IMR-90 (cell line): ENCODE measurements around the gene SOX12. TPM values are rescaled to one million over a fixed set of nuclear protein-coding genes. Genes with fewer than 3 reads are reported as not detected.

Experiments
- ATAC-seq: fragments of 200-7000 bp; cut with Tn5 transposase; 2 replicates; pipeline ENCODE4 v1.9.1; 2020; ENCODE audit warnings: low read depth, mild to moderate bottlenecking, moderate library complexity
- BruUV-seq: library from RNA; stranded (reverse); fragments of 400-500 nt; replicated peaks from 2 replicates; lab custom pipeline; 2021; lab: Mats Ljungman, UMichigan
- CTCF ChIA-PET: fragments of 300-600 bp; formaldehyde crosslinking; extraction: SDS; loops from one replicate; lab custom pipeline; 2021; ENCODE audit warnings: antibody characterized with exemption; lab: Yijun Ruan, JAX
- POLR2A ChIA-PET: fragments of 300-600 bp; sonication (Branson Sonifier 250); formaldehyde crosslinking; loops from one replicate; lab custom pipeline; 2022; ENCODE audit warnings: antibody characterized with exemption; ENCODE audit not compliant: unreplicated experiment; lab: Charles Lee
- DNase-seq: peaks from one replicate; pipeline ENCODE4 v3.0.0; 2013
- H2AFZ ChIP-seq: replicated peaks from 2 replicates; pipeline ENCODE3; 2013; ENCODE audit warnings: low read length, mild to moderate bottlenecking; ENCODE audit not compliant: poor library complexity
- H2AK5ac ChIP-seq: 2 replicates; pipeline ENCODE4 v1.6.1; 2013; ENCODE audit warnings: low read depth, low read length, inconsistent platforms
- H2AK9ac ChIP-seq: replicated peaks from 2 replicates; pipeline ENCODE3; 2013; ENCODE audit warnings: mild to moderate bottlenecking, low read depth, low read length, moderate library complexity; ENCODE audit not compliant: poor library complexity
- H2BK120ac ChIP-seq: 2 replicates; pipeline ENCODE4 v1.6.1; 2013; ENCODE audit warnings: low read depth, low read length, inconsistent platforms
- H2BK15ac ChIP-seq: 3 replicates; pipeline ENCODE4 v1.6.1; 2013; ENCODE audit warnings: low read depth, low read length, inconsistent platforms
- H2BK20ac ChIP-seq: 2 replicates; pipeline ENCODE4 v1.6.1; 2013; ENCODE audit warnings: low read depth, mild to moderate bottlenecking, inconsistent platforms, low read length, moderate library complexity
- H2BK5ac ChIP-seq: 2 replicates; pipeline ENCODE4 v1.6.1; 2013; ENCODE audit warnings: mild to moderate bottlenecking, low read depth, low read length, inconsistent platforms; ENCODE audit not compliant: poor library complexity, severe bottlenecking
- H3K14ac ChIP-seq: replicated peaks from 2 replicates; pipeline ENCODE4 v1.6.1; 2013; ENCODE audit warnings: low read depth, low read length, inconsistent platforms
- H3K18ac ChIP-seq: 2 replicates; pipeline ENCODE4 v1.6.1; 2013; ENCODE audit warnings: low read depth, low read length, control low read depth
- H3K23ac ChIP-seq: 2 replicates; pipeline ENCODE4 v1.6.1; 2013; ENCODE audit warnings: low read depth, low read length, inconsistent platforms
- H3K27ac ChIP-seq: 2 replicates; pipeline ENCODE4 v1.5.1; 2013; ENCODE audit warnings: mild to moderate bottlenecking, control low read depth, low read length; ENCODE audit not compliant: insufficient read depth
- H3K27me3 ChIP-seq: 2 replicates; pipeline ENCODE4 v1.6.1; 2013; ENCODE audit warnings: low read length; ENCODE audit not compliant: control insufficient read depth, insufficient read depth
- H3K36me3 ChIP-seq: 2 replicates; pipeline ENCODE4 v1.6.1; 2013; ENCODE audit warnings: low read length, mixed read lengths; ENCODE audit not compliant: control insufficient read depth, insufficient read depth
- H3K4ac ChIP-seq: 2 replicates; pipeline ENCODE4 v1.6.1; 2013; ENCODE audit warnings: low read depth, low read length, inconsistent platforms
- H3K4me1 ChIP-seq: 2 replicates; pipeline ENCODE4 v1.6.1; 2013; ENCODE audit warnings: low read length, mixed read lengths; ENCODE audit not compliant: control insufficient read depth, insufficient read depth
- H3K4me2 ChIP-seq: 2 replicates; pipeline ENCODE4 v1.6.1; 2013; ENCODE audit warnings: low read depth, mild to moderate bottlenecking, control low read depth, low read length, moderate library complexity
- H3K4me3 ChIP-seq: 2 replicates; pipeline ENCODE4 v1.5.1; 2013; ENCODE audit warnings: low read depth, mild to moderate bottlenecking, control low read depth, low read length, moderate library complexity; ENCODE audit not compliant: insufficient read depth
- H3K56ac ChIP-seq: 2 replicates; pipeline ENCODE4 v1.6.1; 2013; ENCODE audit warnings: low read length, inconsistent platforms; ENCODE audit not compliant: insufficient read depth; ENCODE audit errors: extremely low read depth
- H3K79me1 ChIP-seq, 2 experiments: 2 replicates each; pipeline ENCODE4 v1.6.1; 2013; ENCODE audit warnings: low read length in 2 of 2, inconsistent platforms in 1 of 2, low read depth in 1 of 2
- H3K9ac ChIP-seq: 2 replicates; pipeline ENCODE4 v1.6.1; 2013; ENCODE audit warnings: low read depth, low read length, control low read depth
- H3K9me1 ChIP-seq: 2 replicates; pipeline ENCODE4 v1.6.1; 2013; ENCODE audit warnings: low read length, inconsistent platforms; ENCODE audit not compliant: insufficient read depth
- H3K9me3 ChIP-seq: 2 replicates; pipeline ENCODE4 v1.6.1; 2013; ENCODE audit warnings: low read length; ENCODE audit not compliant: control insufficient read depth, insufficient read depth
- H4K20me1 ChIP-seq: 2 replicates; pipeline ENCODE4 v1.6.1; 2013; ENCODE audit warnings: low read length, inconsistent platforms; ENCODE audit not compliant: insufficient read depth
- H4K5ac ChIP-seq: 2 replicates; pipeline ENCODE4 v1.6.1; 2013; ENCODE audit warnings: mild to moderate bottlenecking, low read depth, low read length, control low read depth
- H4K8ac ChIP-seq, 2 experiments: 2 replicates each; pipeline ENCODE4 v1.6.1; 2013; ENCODE audit warnings: low read depth in 2 of 2, low read length in 2 of 2, control low read depth in 1 of 2, inconsistent platforms in 1 of 2
- H4K91ac ChIP-seq: 2 replicates; pipeline ENCODE4 v1.6.1; 2013; ENCODE audit warnings: low read depth, low read length, inconsistent platforms; ENCODE audit not compliant: insufficient read depth
- FOS ChIP-seq: fragments of 150-350 bp; IDR thresholded peaks from 2 replicates; pipeline ENCODE4 v1.6.1; 2016; ENCODE audit warnings: low read depth, low read length
- MAFK ChIP-seq: IDR thresholded peaks from 2 replicates; pipeline ENCODE4 v1.6.1; 2012; ENCODE audit warnings: low read depth, low read length, improper control_type of control experiment
- RCOR1 ChIP-seq: IDR thresholded peaks from 2 replicates; pipeline ENCODE4 v1.6.1; 2012; ENCODE audit warnings: mild to moderate bottlenecking, low read length, improper control_type of control experiment; ENCODE audit not compliant: insufficient replicate concordance
- WGBS, 2 experiments: methylation state at CpG; one replicate each; pipeline versions ENCODE4 v1.1.5 to v1.1.7; 2013; ENCODE audit warnings: missing lambda C conversion rate in 2 of 2; ENCODE audit not compliant: insufficient read length in 1 of 2; ENCODE audit errors: extremely low coverage in 2 of 2; 5-methylcytosine and 5-hydroxymethylcytosine counted together
- dilution Hi-C: fragments of 300-500 bp; cut with HindIII; formaldehyde crosslinking; loops from one replicate; pipeline ENCODE4 v1.14.3; 2018; ENCODE audit warnings: low sequenced_read_pairs; ENCODE audit not compliant: unreplicated experiment
- in situ Hi-C: fragments of 300-500 bp; cut with MboI; formaldehyde crosslinking; loops from 3 replicates; pipeline ENCODE4 v1.14.3; 2019; ENCODE audit warnings: low sequenced_read_pairs, inconsistent platforms, mixed read lengths
- intact Hi-C: fragments of 100-400 bp; cut with micrococcal nuclease; formaldehyde crosslinking; loops from 2 replicates; pipeline ENCODE4 v1.10.0; 2022
- polyA plus RNA-seq, 3 experiments: library from polyadenylated mRNA; depleted of rRNA; stranded (reverse); fragments of >200 nt; gene quantifications; 2 replicates each; pipeline ENCODE4 v1.2.3, GENCODE V29; 2012; ENCODE audit warnings: low replicate concordance in 1 of 3
- total RNA-seq: library from RNA; depleted of rRNA; stranded (reverse); fragments of >200 nt; gene quantifications from 2 replicates; pipeline ENCODE4 v1.2.3, GENCODE V29; 2012

Gene SOX12
- total and polyA plus RNA-seq, 2 of the 4 experiments (the other 2 are of a cell fraction) = 1.1 to 6.2 TPM

DNA sequence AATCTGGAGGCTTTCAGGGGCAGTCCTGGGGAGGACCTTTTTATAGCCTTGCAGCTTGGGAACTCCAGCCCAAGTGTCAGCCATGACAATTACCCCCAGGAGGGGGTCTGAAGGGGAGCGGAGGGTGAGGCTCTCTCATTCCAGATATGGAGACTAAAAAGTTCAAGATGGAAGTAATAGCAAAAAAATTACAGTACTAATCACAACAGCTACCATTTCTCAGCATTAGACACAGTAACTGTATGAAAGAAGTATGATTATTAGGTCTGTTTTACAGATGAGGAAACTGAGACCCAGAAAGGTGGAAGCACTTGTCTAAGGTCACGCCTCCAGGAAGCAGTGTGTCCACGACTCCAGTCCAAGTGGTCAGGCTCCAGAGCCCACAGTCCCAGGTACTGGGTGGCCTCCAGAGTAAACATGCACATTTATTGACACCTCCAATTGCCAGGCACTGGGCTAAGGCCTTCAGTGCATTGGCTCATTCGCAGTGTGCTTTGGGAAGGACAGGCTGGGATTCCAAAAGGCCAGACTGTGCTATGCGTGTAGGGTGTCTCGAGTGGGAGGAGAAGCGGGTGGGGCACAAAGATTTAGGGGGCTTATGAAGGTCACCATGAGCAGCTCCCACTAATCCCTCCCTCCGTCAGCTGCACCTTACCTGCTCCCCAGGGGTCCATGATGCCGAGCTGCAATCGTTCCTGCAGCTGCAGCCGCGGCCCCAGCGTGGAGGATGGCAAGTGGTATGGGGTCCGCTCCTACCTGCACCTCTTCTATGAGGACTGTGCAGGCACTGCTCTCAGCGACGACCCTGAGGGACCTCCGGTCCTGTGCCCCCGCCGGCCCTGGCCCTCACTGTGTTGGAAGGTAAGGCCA is 23.9 kb downstream of the SOX12 start:
- H3K56ac ChIP-seq = no peak overlapping the region
- H3K23ac ChIP-seq = no peak overlapping the region
- H3K36me3 ChIP-seq = peaks cover 14% of the 10 kb centered on the region
- no peak overlapping the region for H3K4me2 ChIP-seq
- H4K91ac ChIP-seq = no peak overlapping the region
- in situ Hi-C loops = no loop called here
- H3K14ac ChIP-seq = no peak overlapping the region
- no peak overlapping the region for H2BK20ac ChIP-seq
- H2BK120ac ChIP-seq = no peak overlapping the region
- BruUV-seq = no TSS peak
- H4K5ac ChIP-seq = no peak overlapping the region
- peaks cover 12 to 30% of the 10 kb centered on the region in 2 experiments; a peak in 3 of 4 replicates for H3K79me1 ChIP-seq
- H3K4me3 ChIP-seq = no peak overlapping the region
- POLR2A ChIA-PET = no interaction called here
- H4K8ac ChIP-seq = no peak overlapping the region
- no peak overlapping the region for H2BK15ac ChIP-seq
- no peak overlapping the region for H3K4ac ChIP-seq
- intact Hi-C loops = no loop called here
- DNase-seq = no peak
- H3K4me1 ChIP-seq = peaks cover 8% of the 10 kb centered on the region
- CTCF ChIA-PET = no interaction called here
- no peak overlapping the region for H2AK5ac ChIP-seq
- dilution Hi-C loops = no loop called here
- H2AK9ac ChIP-seq = no peak overlapping the region
- H3K9me1 ChIP-seq = peaks cover 13% of the 10 kb centered on the region
- H2BK5ac ChIP-seq = no peak overlapping the region
- H4K20me1 ChIP-seq = peaks cover 9% of the 10 kb centered on the region
- no peak overlapping the region for H3K18ac ChIP-seq
- TF ChIP-seq RCOR1 = no peak
- TF ChIP-seq MAFK = no peak
- TF ChIP-seq FOS = no peak
- no peaks in the 10 kb centered on the region for H3K27me3 ChIP-seq
- no peak overlapping the region for H2AFZ ChIP-seq
- H3K27ac ChIP-seq = no peak overlapping the region
- WGBS, 2 experiments = 90% methylated on average over 5 of the region's 19 CpGs; no CpG with 5 or more reads in 1 of the 2 experiments
- H3K9me3 ChIP-seq = no peaks in the 10 kb centered on the region
- no peak overlapping the region for H3K9ac ChIP-seq
- no peak for ATAC-seq
